Neural cell (in vitro differentiated cells): ENCODE data around the gene PER1. TPM values are rescaled to one million over a fixed set of nuclear protein-coding genes. Genes with fewer than 3 reads are reported as not detected.

ENCODE experiments used
- H2AFZ ChIP-seq: fragments of 200-600, 300-800 bp; sonication (generic), shearing (Covaris generic); 2 replicates; pipeline ENCODE4 v1.6.0; 2014; ENCODE audit warnings: low read depth, mild to moderate bottlenecking, antibody characterized with exemption, low read length, moderate library complexity
- H3F3A ChIP-seq: fragments of 200-600 bp; shearing (Covaris generic); 2 replicates; pipeline ENCODE4 v1.6.1; 2016; ENCODE audit warnings: mild to moderate bottlenecking, moderate library complexity, mixed read lengths, antibody characterized with exemption, low read length; ENCODE audit not compliant: insufficient read depth, poor library complexity, severe bottlenecking
- H3K27ac ChIP-seq: fragments of 200-600, 300-800 bp; sonication (generic), shearing (Covaris generic); 2 replicates; pipeline ENCODE4 v1.5.1; 2014; ENCODE audit warnings: mild to moderate bottlenecking, low read length, moderate library complexity
- H3K27me3 ChIP-seq: fragments of 300-800, 200-600 bp; sonication (generic), shearing (Covaris generic); 2 replicates; pipeline ENCODE4 v1.6.0; 2014; ENCODE audit warnings: mild to moderate bottlenecking, low read depth, low read length, moderate library complexity; ENCODE audit not compliant: insufficient read depth
- H3K36me3 ChIP-seq: fragments of 300-800, 200-600 bp; sonication (generic), shearing (Covaris generic); 2 replicates; pipeline ENCODE4 v1.5.1; 2014; ENCODE audit warnings: mild to moderate bottlenecking, antibody characterized with exemption, low read length, moderate library complexity; ENCODE audit not compliant: insufficient read depth
- H3K4me2 ChIP-seq: fragments of 300-800, 200-600 bp; sonication (generic), shearing (Covaris generic); 2 replicates; pipeline ENCODE4 v1.6.0; 2014; ENCODE audit warnings: mild to moderate bottlenecking, low read length
- H3K4me3 ChIP-seq: fragments of 300-800, 200-600 bp; sonication (generic), shearing (Covaris generic); 2 replicates; pipeline ENCODE4 v1.5.1; 2014; ENCODE audit warnings: mild to moderate bottlenecking, low read length, moderate library complexity
- H3K79me2 ChIP-seq: fragments of 200-600 bp; shearing (Covaris generic); replicated peaks from 2 replicates; pipeline ENCODE4 v1.6.0; 2014; ENCODE audit warnings: mild to moderate bottlenecking, low read length, moderate library complexity; ENCODE audit not compliant: insufficient read depth
- H3K9ac ChIP-seq: fragments of 300-800, 200-600 bp; sonication (generic), shearing (Covaris generic); 2 replicates; pipeline ENCODE4 v1.6.1; 2016; ENCODE audit warnings: mild to moderate bottlenecking, low read length, mixed read lengths
- H3K9me2 ChIP-seq: fragments of 200-600 bp; shearing (Covaris generic); 2 replicates; pipeline ENCODE4 v1.6.1; 2016; ENCODE audit warnings: mild to moderate bottlenecking, low read length, mixed read lengths; ENCODE audit not compliant: insufficient read depth
- H3K9me3 ChIP-seq: fragments of 200-600, 300-800 bp; sonication (generic), shearing (Covaris generic); 2 replicates; pipeline ENCODE4 v1.6.1; 2016; ENCODE audit warnings: mild to moderate bottlenecking, mixed run types, low read length, moderate library complexity, mixed read lengths
- H4K20me1 ChIP-seq: fragments of 200-600 bp; shearing (Covaris generic); 2 replicates; pipeline ENCODE4 v1.6.1; 2016; ENCODE audit warnings: mild to moderate bottlenecking, mixed run types; ENCODE audit not compliant: insufficient read depth
- CTCF ChIP-seq: fragments of 450-650 bp; IDR thresholded peaks from 2 replicates; pipeline ENCODE4 v1.5.1; 2014; ENCODE audit warnings: antibody characterized with exemption, mild to moderate bottlenecking, moderate library complexity; ENCODE audit not compliant: poor library complexity, severe bottlenecking
- MXI1 ChIP-seq: fragments of 450-650 bp; conservative IDR thresholded peaks from 2 replicates; pipeline ENCODE4 v1.6.1; 2014; ENCODE audit warnings: antibody characterized with exemption, mild to moderate bottlenecking; ENCODE audit not compliant: poor library complexity, severe bottlenecking
- POLR2AphosphoS5 ChIP-seq: IDR thresholded peaks from 2 replicates; pipeline ENCODE4 v1.6.1; 2012
- RAD21 ChIP-seq: fragments of 450-650 bp; conservative IDR thresholded peaks from 2 replicates; pipeline ENCODE4 v1.6.1; 2014; ENCODE audit warnings: antibody characterized with exemption, mild to moderate bottlenecking, moderate library complexity
- REST ChIP-seq: IDR thresholded peaks from 2 replicates; pipeline ENCODE4 v1.6.1; 2012; ENCODE audit warnings: borderline replicate concordance
- SMC3 ChIP-seq: fragments of 450-650 bp; conservative IDR thresholded peaks from 2 replicates; pipeline ENCODE4 v1.6.1; 2014; ENCODE audit warnings: antibody characterized with exemption, mild to moderate bottlenecking, moderate library complexity; ENCODE audit not compliant: poor library complexity
- TAF1 ChIP-seq: IDR thresholded peaks from 2 replicates; pipeline ENCODE4 v1.6.1; 2012; ENCODE audit warnings: low read depth
- polyA plus RNA-seq: library from polyadenylated mRNA; depleted of rRNA; stranded (reverse); fragments of >200 nt; gene quantifications from 2 replicates; pipeline ENCODE4 v1.2.3, GENCODE V29; 2014

PER1 gene
- polyA plus RNA-seq, 1 donor from 2014 or later = 1.9 TPM

GRCh38 chr17:8120520-8121406 is 31.4 kb downstream of the PER1 start:
- peak overlapping the region; percentile 88 for H3K4me3 ChIP-seq
- H4K20me1 ChIP-seq = peaks cover 6% of the 10 kb centered on the region
- no peaks in the 10 kb centered on the region for H3K9me2 ChIP-seq
- H3K27me3 ChIP-seq = peaks cover 61% of the 10 kb centered on the region
- peak overlapping the region; percentile 31 for H3K9ac ChIP-seq
- peaks cover 12% of the 10 kb centered on the region for H3F3A ChIP-seq
- peak; percentile 54 for TF ChIP-seq CTCF
- peak; percentile 24 for TF ChIP-seq POLR2AphosphoS5
- no peak for TF ChIP-seq SMC3
- peak; percentile 30 for TF ChIP-seq MXI1
- TF ChIP-seq REST = no peak
- TF ChIP-seq RAD21 = no peak
- no peaks in the 10 kb centered on the region for H3K9me3 ChIP-seq
- H3K79me2 ChIP-seq = no peaks in the 10 kb centered on the region
- peak overlapping the region; percentile 84 for H3K4me2 ChIP-seq
- H2AFZ ChIP-seq = no peak overlapping the region
- peak overlapping the region; percentile 79 for H3K27ac ChIP-seq
- no peaks in the 10 kb centered on the region for H3K36me3 ChIP-seq

GRCh38 chr17:8119581-8120519 is 32.4 kb downstream of the PER1 start:
- Histone ChIP-seq H2AFZ (no peak overlapping the region), H3K27ac (peak overlapping the region; percentile 79), H3K9ac (peak overlapping the region; percentile 80), H3K4me3 (peak overlapping the region; percentile 88), H3K9me2 (no peaks in the 10 kb centered on the region), H3K79me2 (no peaks in the 10 kb centered on the region), H3F3A (peaks cover 12% of the 10 kb centered on the region), H3K4me2 (peak overlapping the region; percentile 77), H4K20me1 (peaks cover 6% of the 10 kb centered on the region), H3K27me3 (peaks cover 64% of the 10 kb centered on the region), H3K9me3 (no peaks in the 10 kb centered on the region), H3K36me3 (no peaks in the 10 kb centered on the region)
- TF ChIP-seq POLR2AphosphoS5 = peak; percentile 40
- TF ChIP-seq RAD21 = no peak
- no peak for TF ChIP-seq TAF1
